Spleen (tissue), 7 donors: ENCODE data around the gene NANOGP8.

ENCODE experiments used
- POLR2A ChIP-seq, 3 donors: fragments of 450-650 bp; IDR thresholded peaks; one replicate each; pipeline ENCODE4 v1.5.1; 2017; ENCODE audit warnings: antibody characterized with exemption in 3 of 3, mild to moderate bottlenecking in 1 of 3
- TF ChIP-seq, protein P1 (sequence below), 11 experiments: fragments of 200-600 bp in 7 of 11; fragments of 450-650 bp in 4 of 11; sonication (generic) in 4 of 11; IDR thresholded peaks in 8 of 11; conservative IDR thresholded peaks in 3 of 11; 1 replicate in 7 of 11; 2 replicates in 4 of 11; pipeline versions ENCODE4 v1.4.0 to v1.8.0; 2016 to 2021; ENCODE audit warnings: antibody characterized with exemption in 11 of 11, inconsistent platforms in 4 of 11, mild to moderate bottlenecking in 1 of 11
- donor health status: DM: no; HTN: no; CAD: no; lungs with moderate emphysema.
- donor health status: DM: no; HTN: no; CAD: no.
- donor health status: DM: no; HTN: no; CAD: no.

DNA sequence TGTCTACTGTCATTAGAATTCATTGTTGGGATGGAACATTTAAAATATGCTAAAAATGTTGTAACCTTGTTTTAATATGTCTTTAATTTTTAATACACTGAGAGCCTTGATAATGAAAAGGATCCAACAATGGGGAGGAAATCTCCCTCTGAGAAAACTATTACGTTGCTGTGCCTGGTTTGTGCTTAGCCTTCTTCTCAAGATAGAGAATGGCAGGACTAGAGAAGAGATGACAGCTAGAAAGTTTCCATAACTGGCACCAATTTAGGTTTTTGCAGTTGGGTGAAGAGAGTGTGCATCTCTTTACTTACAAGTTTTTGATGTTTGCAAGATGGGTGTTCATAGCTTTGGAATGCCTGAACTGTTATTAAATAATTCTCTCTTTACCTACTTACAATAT lies 42.6 kb upstream of the NANOGP8 start:
- TF ChIP-seq, protein P1, sequence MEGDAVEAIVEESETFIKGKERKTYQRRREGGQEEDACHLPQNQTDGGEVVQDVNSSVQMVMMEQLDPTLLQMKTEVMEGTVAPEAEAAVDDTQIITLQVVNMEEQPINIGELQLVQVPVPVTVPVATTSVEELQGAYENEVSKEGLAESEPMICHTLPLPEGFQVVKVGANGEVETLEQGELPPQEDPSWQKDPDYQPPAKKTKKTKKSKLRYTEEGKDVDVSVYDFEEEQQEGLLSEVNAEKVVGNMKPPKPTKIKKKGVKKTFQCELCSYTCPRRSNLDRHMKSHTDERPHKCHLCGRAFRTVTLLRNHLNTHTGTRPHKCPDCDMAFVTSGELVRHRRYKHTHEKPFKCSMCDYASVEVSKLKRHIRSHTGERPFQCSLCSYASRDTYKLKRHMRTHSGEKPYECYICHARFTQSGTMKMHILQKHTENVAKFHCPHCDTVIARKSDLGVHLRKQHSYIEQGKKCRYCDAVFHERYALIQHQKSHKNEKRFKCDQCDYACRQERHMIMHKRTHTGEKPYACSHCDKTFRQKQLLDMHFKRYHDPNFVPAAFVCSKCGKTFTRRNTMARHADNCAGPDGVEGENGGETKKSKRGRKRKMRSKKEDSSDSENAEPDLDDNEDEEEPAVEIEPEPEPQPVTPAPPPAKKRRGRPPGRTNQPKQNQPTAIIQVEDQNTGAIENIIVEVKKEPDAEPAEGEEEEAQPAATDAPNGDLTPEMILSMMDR (IDR thresholded peaks at IDR 0.05 in 8 of 11, conservative IDR thresholded peaks at IDR 0.05 in 3 of 11): no peak
- no peak for TF ChIP-seq POLR2A (IDR thresholded peaks at IDR 0.05)
